Measurements from ENCODE around the gene RNF181.

DNA sequence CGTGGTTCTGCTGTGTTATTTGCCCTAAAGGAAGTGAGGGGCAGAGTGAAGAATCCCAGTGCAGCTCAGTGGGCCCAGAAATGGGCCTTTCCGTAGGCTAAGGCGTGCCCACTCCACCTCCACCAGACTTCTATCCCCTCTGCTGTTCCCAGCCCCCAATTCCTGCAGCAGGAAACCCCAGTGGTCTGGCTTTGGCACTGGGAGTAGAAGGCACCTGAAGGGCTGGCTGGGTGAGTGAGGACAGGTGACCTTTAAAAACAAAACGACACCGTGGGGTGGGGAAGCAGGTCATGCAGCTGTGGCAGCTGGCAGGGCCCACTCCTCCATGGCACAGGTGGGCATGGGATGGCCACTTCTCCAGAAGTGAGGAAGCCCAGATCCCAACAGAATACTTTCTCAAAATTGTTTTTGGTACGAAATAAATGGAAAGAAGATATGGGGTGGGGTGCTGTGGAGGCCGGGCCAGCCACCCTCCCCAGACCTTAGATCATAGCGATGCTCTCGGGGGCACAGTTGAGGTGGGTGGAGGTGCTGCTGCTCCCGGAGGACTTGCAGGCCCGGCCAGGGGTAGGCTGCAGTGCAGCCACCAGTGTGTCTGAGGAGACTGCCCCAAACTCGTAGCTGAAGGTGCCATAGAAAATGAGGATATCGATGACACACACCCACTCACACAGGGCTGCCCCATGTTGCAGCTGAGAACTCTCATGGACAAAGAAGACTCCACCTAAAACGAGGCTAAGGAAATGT, 3.2 kb downstream of the RNF181 start:
- TF ChIP-seq EZH2 (IDR thresholded peaks at IDR 0.05; ENCODE audit: insufficient read depth, poor library complexity, severe bottlenecking) (no peak), EZH2phosphoT487 (IDR thresholded peaks at IDR 0.05; ENCODE audit: insufficient read depth, low read depth) (no peak)

Data from GM23248 (cell line).